GM12865 (cell line): ENCODE results near the gene TNFRSF9.

Source experiments
- DNase-seq: peaks from one replicate; pipeline ENCODE4 v3.0.0; 2010; ENCODE audit warnings: low read depth
- H3K4me3 ChIP-seq: 2 replicates; pipeline ENCODE4 v1.5.1; 2011; ENCODE audit warnings: mild to moderate bottlenecking, low read depth, low read length, control low read depth
- TF ChIP-seq, protein P1 (sequence below): IDR thresholded peaks from 2 replicates; pipeline ENCODE4 v1.5.1; 2011; ENCODE audit warnings: low read length, control low read depth, low read depth, inconsistent platforms; ENCODE audit not compliant: insufficient read depth; ENCODE audit errors: missing control alignments

The TNFRSF9 gene

DNA sequence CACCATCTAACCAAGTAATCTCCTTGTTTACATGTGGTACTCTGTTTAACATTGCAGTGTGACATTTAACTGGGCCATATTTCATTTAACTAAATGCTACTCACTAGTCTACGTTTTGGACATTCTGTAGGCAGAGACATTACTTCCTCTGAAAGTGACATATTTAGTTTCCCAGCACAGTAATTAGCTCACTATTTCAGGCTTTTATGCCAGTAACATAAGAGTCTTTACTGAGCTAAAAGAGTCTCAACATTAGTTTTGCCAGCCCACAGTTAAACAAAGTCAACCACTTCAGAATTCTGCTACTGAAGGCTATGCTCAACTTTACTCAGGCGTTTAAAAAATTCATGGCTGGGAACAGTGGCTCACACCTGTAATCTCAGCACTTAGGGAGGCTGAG, 2.6 kb upstream of the TNFRSF9 start:
- H3K4me3 ChIP-seq = no peak overlapping the region
- TF ChIP-seq, protein P1, sequence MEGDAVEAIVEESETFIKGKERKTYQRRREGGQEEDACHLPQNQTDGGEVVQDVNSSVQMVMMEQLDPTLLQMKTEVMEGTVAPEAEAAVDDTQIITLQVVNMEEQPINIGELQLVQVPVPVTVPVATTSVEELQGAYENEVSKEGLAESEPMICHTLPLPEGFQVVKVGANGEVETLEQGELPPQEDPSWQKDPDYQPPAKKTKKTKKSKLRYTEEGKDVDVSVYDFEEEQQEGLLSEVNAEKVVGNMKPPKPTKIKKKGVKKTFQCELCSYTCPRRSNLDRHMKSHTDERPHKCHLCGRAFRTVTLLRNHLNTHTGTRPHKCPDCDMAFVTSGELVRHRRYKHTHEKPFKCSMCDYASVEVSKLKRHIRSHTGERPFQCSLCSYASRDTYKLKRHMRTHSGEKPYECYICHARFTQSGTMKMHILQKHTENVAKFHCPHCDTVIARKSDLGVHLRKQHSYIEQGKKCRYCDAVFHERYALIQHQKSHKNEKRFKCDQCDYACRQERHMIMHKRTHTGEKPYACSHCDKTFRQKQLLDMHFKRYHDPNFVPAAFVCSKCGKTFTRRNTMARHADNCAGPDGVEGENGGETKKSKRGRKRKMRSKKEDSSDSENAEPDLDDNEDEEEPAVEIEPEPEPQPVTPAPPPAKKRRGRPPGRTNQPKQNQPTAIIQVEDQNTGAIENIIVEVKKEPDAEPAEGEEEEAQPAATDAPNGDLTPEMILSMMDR = no peak
- no peak for DNase-seq

DNA sequence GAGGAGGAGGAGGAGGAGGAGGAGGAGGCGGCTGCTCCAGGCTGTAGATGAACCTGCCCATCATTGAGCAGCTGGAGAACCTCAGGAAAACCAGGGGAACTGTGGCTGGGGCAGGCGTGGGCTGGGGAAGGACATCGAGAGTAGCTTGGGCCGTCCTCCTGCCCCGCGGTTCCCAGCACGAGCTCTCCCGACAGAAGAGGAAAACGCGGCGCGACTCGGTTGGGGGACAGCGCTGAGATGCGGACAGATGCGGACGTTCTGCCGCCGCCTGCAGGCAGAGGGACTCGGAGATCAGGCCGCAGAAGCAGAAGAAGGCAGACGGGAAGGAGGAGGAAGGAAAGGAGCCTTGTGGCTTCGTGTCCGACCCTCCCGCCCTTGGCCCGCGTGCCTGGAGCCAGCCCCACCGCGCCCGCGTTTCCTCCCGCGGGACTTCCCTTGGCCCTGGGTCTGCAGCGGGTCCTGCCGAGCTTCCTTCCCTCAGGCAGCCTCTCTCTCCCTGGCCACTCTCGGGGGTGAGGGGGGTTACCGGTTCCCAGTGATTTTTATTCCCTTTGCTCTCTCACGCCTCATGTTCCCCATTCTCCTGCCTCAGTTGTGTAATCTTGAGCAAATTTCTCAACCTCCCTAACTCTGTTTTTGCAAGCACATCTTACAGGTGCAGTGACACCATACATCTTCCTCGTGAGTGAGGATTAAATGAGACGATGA, 1.7 kb upstream of the TNFRSF9 start:
- TF ChIP-seq, protein P1 = no peak
- H3K4me3 ChIP-seq = no peak overlapping the region
- DNase-seq = no peak

DNA sequence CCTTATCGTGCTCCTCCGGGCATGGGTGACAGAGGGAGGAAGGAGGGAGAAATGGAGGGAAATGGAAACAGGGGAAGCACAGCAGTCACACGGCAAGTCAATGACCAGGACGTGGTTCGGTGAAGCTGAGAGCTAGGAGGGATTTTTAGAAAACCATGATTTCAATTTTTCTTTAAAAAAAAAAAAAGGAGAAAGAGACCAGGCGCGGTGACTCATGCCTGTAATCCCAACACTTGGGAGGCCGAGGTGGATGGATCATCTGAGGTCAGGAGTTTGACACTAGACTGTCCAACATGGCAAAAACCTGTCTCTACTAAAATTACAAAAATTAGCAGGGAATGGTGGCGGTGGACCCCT, 776 bp upstream of the TNFRSF9 start:
- DNase-seq = no peak
- TF ChIP-seq, protein P1 = no peak
- H3K4me3 ChIP-seq = no peak overlapping the region

DNA sequence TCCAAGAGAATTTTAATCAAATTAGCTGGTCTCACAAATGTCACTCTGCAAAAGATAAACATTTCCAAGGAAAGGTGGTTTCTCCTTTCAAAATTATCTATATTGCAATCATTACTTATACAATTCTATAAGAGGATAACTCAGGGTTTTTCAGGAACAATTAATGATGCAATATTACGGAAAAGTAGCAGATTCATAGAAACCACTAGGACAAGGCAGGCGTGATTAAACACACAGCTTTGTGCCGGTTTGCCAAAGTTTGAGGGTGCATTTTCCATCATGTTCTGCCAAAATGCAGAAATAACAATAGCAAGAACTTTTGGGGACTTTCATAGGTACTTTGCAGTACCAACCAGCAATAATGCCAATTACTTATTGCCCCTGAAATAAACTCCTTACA, 605 bp downstream of the TNFRSF9 start:
- TF ChIP-seq, protein P1 = no peak
- DNase-seq = no peak
- H3K4me3 ChIP-seq = no peak overlapping the region

DNA sequence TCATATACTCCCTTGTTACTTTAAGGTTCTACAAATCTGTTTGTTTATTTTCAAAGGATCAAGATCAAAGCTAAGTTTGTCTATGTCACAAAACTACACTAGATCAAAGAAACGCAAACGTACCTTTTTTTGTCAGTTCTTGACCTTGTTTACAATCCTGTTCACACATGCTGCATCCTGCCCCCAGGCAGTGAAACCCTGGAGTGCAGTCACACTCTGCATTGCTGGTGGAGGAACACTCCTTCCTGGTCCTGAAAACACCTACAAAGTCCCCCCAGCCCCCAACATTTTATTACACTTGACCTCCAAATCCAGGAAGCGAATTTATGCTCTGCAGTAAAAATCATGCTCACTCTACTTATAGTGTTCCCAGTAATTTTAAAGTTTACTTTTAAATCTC, 2.6 kb downstream of the TNFRSF9 start:
- TF ChIP-seq, protein P1 = no peak
- no peak overlapping the region for H3K4me3 ChIP-seq
- no peak for DNase-seq

DNA sequence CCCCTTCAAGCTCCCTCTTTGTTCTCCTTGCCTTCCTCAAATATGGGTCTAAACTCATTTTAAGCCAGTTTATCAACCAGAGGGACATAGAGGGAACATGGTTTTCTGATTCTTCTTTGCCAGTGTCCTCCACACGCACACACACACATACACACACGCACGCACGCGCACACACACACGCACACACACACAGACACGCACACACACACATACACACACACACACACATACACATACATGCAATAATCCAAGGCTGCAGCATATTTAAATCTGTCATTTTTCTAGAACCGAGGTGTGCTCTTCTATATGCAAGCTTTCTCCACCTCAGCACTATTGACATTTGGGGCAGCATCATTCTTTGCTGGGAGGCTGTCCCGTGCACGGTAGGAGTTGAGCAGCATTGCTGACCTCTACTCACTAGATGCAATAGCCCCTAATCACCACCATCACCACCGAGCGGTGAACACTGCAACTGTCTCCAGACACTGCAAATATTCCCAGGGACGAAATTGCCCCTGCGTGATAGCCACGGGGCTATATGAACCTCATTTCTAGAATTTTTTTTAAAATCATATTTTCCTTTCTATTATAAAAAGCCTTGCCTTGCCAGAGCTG, 8.0 kb downstream of the TNFRSF9 start:
- no peak for DNase-seq
- TF ChIP-seq, protein P1 = no peak
- no peak overlapping the region for H3K4me3 ChIP-seq

DNA sequence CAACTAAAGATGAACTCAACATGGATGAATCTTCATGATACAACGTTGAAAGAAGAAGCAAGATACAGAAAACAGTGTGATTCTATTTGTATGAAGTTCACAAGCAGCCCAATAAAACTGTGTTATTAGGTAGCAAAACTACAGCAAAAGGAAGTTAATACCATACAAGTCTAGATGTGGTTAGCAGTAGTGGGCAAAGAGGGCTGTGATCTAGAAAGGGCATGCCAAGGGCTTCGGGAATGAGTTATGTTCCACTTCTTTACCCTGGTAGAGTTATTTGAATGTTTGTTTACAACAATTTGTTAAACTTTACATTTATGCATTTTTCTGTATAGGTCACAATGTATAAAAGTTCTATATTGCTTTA, 9.2 kb downstream of the TNFRSF9 start:
- no peak for DNase-seq
- TF ChIP-seq, protein P1 = no peak
- no peak overlapping the region for H3K4me3 ChIP-seq
